HuH-7.5 (cell line): ENCODE measurements around the gene FANCM.

Experiments
- DNase-seq: peaks from one replicate; pipeline ENCODE4 v3.0.0; 2011; ENCODE audit warnings: low spot score

The FANCM gene, protein sequence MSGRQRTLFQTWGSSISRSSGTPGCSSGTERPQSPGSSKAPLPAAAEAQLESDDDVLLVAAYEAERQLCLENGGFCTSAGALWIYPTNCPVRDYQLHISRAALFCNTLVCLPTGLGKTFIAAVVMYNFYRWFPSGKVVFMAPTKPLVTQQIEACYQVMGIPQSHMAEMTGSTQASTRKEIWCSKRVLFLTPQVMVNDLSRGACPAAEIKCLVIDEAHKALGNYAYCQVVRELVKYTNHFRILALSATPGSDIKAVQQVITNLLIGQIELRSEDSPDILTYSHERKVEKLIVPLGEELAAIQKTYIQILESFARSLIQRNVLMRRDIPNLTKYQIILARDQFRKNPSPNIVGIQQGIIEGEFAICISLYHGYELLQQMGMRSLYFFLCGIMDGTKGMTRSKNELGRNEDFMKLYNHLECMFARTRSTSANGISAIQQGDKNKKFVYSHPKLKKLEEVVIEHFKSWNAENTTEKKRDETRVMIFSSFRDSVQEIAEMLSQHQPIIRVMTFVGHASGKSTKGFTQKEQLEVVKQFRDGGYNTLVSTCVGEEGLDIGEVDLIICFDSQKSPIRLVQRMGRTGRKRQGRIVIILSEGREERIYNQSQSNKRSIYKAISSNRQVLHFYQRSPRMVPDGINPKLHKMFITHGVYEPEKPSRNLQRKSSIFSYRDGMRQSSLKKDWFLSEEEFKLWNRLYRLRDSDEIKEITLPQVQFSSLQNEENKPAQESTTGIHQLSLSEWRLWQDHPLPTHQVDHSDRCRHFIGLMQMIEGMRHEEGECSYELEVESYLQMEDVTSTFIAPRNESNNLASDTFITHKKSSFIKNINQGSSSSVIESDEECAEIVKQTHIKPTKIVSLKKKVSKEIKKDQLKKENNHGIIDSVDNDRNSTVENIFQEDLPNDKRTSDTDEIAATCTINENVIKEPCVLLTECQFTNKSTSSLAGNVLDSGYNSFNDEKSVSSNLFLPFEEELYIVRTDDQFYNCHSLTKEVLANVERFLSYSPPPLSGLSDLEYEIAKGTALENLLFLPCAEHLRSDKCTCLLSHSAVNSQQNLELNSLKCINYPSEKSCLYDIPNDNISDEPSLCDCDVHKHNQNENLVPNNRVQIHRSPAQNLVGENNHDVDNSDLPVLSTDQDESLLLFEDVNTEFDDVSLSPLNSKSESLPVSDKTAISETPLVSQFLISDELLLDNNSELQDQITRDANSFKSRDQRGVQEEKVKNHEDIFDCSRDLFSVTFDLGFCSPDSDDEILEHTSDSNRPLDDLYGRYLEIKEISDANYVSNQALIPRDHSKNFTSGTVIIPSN (N-terminal part only)

DNA sequence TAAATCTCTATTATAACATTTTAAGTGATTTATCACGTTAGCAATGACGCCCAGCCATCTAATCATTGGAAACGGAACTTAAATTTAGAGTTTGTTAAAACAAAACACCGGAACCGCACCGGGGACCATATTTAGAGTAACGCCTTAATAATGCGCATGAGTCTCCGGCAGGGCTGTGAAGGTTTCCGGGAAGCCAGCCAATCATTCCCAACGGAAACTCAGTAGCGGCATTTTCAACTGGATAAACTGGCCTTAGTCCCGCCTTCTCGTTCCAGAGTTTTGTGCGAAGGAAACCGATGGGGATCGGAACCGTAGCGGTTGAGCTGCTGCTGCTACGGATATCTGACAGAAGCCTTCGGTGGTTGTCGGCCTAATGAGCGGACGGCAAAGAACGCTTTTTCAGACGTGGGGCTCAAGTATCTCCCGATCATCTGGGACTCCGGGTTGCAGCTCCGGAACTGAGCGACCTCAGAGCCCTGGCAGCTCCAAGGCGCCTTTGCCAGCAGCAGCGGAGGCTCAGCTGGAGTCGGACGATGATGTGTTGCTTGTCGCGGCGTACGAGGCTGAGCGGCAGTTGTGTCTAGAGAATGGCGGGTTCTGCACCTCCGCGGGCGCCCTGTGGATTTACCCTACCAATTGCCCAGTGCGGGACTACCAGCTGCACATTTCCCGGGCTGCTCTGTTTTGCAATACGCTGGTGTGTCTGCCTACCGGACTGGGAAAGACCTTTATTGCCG is at the start of gene FANCM:
TSS of gene FANCM (plus strand) at position 272 of the 737 bp plus-strand sequence. CDS start at position 374, 102 bp downstream.
- DNase-seq = peak; percentile 63

DNA sequence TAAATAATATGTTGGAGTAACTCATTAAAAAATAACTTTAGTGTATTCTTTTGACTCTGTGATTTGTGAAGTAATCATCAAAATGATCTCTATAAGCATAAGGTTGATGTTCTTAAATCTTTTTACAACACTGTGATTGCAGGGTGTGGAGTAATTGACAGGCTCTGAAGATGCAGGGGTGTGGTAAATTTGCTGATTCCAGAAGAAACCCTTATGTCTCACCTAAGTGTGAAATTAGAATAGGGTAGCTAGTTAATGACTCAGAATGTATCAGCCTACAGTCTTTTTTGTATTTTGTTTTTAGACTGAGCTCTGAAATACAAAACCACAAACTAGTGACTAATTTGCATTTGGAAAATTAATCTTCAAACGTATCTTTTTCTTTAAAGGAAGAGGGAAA is 45.9 kb upstream of the FANCM start:
- DNase-seq = no peak

DNA sequence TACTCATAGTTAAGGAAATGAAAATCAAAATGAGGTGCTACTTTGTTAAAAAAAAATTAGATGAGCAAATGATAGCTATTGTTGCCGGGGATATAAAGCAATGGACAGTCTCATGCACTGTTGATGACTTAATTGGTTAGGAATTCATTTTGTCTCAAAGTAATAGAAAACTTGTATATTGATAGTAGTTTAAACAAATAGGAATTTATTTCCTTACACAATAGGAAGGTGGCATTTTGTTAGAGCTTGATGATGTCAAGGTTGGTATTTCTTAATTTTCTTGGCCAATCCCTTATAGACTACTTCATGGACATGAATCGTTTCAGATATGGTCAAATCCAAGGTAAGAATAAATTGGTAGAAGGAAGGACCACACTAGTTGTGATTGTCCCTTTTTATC is 44.0 kb upstream of the FANCM start:
- DNase-seq = no peak

DNA sequence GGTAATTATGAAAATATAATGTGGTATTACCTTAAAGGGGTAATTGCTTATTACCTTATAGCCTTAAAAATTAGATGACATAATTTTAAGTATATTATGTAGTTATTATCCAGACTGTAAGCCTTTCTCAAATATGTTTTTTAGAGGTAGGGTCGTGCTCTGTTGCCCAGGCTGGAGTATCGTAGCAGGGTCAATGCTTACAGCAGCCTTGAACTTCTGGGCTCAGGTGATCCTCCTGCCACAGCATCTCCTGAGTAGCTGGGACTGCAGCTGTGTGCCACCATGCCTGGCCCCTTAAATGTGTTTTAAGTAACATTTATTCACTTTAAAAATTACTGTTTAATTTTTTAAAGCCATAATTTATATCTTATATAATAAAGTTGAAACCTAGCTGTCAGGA is 41.5 kb upstream of the FANCM start:
- no peak for DNase-seq

DNA sequence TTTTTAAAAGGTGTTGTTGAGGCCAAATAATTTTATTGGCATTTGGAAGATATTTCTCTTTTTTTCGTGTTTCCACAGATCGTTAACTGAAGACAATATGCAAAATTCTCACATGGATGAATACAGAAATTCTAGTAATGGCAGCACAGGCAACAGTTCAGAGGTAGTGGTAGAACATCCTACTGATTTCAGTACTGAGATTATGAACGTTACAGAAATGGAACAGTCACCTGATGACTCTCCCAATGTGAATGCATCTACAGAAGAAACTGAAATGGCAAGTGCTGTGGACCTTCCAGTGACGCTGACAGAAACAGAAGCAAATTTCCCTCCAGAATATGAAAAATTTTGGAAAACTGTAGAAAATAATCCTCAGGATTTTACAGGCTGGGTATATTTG is 40.6 kb upstream of the FANCM start:
- DNase-seq = no peak

DNA sequence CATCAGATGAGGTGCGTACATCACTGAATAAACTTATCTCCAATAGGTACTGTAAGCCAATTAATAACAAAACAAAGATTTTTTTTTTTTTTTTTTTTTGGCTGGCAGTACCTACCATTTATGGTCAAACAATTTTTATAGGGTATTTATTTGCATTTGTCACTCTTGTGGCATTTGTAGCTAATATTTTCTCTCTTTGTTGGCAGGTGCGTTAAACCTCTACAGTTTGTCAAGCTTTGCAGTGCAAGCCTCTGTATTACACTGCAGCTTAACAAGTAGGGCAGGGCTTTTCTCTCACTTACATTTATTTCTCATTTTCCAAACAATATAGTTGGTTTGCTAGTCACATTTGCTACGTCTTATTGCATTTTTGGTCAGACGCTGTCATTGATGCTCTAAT is 39.5 kb upstream of the FANCM start:
- DNase-seq = no peak

DNA sequence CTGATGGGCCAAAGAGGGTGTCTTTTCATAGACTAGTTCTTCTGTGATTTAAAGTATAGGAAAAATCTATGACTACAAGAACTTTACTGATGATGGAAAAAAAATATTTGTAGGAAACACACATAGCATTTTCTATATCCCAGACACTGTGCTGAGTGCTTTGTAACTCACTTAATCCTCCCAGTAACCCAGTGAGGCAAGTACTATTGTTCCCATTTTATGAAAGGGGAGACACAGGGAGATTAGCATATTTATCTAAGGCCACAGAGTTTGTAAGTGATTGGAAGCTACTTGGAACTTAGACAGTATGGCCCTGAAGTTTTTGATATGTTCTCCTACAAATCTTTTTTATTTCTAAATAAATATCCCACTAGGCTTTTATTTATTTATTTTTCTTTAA is 31.9 kb upstream of the FANCM start:
- no peak for DNase-seq

DNA sequence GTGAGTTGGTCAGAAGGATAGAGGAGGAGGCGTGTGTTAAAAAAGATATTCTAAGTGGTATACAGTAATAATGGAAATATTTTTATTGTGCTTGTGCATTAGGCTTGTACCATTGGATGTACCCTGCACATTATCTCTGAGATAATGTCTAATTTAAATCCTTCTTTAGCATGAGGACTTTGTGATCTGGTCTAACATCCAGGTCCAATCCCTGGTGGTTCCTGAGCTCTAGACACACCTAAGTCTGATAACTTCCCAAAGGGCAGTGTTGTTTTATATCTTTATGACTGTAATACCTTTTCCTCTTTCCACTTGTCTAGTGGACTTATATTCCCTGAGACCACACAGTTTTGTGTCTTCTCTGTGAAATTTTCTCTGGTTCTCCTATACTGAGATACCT is 31.2 kb upstream of the FANCM start:
- no peak for DNase-seq

DNA sequence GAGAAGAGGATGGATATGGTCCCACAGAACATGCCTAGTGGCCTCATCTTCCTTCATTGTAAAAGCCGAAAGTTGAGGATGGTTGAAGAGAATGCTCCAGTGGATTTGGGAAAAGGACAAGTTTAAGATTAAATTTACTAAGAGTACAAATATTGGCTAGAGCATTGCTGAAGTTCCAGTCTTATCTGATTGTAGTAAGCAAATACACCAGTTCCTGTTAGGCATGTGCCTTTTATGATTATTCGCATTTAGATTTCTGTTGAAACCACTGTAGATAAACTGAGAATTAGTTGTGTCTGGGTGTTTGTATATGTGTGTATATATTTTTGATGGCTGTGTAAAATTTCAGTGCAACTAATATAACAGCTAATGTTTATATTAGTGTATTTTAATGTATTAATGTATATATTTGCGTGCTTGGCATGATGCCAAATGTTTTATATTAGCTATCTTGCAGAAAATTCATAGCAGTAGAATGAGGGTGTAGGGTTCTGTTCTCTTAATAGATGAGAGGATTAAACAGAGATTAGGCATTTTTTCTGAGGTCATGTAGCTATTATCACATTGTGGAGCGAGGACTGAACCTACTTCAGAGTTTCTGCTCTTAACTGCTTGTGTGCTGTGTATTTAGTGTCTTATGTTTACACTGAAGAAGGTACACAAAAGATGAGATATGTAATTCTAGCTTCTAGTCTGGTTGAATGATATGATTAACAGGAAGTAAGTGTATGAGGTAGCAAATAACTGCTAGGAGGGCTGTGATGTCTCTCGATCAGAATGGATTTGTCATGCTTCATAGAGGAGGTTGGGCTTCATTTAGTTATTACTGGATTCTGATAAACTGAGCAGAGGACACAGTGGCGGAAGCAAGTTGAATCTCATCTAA is 22.6 kb upstream of the FANCM start:
- no peak for DNase-seq

DNA sequence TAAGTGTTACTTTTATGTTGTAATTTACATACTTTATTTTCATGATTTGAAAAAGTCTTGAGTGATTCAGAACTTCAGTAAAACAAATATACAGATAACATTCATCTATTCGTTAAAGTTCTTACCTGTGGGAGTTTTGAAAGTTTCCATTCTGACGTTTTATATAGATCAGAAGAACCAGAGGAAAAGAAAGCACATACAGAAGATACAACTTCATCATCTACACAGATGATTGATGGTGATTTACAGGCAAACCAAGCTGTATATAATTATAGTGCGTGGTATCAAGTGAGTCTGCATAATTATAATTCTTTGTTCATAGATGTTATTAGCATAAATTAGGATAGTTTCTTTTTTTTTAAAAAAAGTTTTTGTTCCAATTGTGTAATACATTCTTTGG is 21.4 kb upstream of the FANCM start:
- no peak for DNase-seq

DNA sequence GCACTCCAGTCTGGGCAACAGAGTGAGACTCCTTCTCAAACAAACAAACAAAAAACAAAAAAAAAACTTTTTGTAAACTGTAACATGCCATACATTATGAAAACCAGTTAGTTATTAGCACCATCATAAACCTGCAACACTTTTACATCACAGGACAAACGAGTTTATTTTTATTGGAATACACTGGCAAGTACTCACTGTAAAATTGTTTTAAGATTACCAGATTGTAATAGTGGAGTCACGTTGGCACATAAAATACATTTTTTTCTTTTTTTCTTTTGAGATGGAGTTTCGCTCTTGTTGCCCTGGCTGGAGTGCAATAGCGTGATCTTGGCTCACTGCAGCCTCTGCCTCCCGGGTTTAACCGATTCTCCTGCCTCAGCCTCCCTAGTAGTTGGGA is 17.1 kb upstream of the FANCM start:
- DNase-seq = no peak

DNA sequence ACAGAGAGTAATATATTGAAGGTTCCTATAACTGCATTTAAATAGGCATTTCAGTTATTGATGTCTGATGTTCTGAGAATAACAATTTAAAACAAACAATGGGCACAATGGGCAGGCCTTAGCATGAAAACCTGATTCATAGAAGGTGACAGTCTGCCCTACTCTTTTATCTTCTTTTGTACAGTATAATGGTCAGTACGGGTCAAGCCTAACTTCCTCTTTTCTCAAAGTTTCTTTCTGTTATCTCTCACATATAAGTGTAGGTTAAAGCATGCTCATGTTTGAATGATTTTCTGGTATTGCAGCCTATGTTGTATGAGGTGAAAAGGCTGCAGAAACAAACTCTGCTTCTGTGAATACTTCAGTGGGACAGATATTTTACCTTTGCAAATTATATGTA is 15.6 kb upstream of the FANCM start:
- DNase-seq = no peak

DNA sequence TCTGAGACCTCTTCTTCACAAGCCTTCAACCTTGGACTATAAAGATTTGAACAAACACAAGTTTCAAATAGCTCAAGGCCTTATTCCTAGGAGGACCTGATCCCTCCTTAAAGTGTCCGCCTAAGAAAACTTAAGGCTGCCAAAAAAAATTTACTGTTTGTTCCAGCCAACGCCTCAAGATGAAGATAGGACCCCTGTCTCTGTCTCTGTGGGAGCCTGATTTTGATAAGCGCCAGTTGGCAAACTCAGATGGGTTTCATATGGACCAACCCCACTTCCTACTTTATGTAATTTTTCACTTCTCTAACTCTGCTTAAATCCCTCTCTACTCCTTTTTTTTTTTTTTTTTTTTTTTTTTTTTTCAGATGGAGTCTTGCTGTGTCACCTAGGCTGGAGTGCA is 12.5 kb upstream of the FANCM start:
- DNase-seq = no peak

DNA sequence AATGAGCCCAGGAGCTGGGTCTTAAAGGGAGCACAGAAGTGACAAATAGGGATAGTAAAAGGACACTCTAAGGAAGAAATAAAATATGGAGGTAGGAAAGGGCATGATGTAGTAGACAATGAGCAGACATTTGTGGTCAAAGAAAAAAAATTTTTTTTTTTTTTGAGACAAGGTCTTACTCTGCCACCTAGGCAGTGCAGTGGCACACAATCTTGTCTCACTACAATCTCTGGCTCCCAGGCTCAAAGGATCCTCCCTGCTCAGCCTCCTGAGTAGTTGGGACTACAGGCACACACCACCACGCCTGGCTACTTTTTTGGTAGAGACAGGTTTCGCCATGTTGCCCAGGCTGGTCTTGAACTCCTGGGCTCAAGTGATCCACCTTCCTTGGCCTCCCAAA is 10.0 kb upstream of the FANCM start:
- DNase-seq = no peak

DNA sequence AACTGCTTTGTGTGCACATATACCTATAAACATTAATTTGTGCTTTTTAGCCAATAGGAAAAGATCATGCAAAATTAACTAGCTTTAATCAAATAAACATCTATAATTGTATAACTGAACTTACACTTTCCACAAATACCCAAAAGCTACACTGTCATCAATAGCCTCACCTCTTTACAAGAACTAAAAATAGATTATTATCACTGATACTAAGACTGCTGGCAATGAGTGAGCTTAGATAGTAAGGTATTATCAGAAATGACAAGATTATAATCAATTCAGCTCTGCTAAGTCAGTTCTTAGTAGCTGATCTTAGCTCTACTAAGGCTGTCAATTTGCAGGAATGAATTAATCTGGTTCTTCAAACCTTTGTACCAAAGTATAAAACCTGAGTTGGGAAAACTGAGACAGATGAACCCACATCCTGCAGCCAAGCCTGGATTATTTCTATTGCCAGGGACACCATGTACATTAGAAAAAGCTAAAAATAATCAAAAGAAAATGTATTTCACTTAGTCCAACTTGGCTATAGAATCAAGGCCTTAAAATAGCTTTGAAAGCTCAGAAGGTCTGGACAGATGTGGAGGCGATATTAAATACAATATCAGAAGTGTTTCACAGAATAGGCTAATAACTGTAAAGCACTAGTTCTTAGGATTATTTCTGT is 6.6 kb upstream of the FANCM start:
- no peak for DNase-seq

DNA sequence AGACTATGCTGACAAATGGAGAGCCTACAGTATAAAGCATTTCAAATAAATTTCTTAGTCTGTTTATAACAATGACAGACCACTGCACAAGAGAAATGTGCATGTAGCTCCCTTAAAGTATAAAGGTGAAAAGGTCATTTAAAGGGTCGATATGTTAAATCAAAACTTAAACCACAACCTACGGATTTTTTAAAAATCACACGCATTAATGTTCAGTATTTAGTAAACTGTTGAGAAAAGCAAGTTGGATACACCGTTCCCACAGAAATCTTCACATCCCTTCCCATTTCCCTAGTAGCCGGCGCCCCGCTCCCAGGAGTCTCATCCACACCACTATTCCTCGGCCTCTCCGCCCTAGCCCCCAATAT is 2.1 kb upstream of the FANCM start:
- no peak for DNase-seq

DNA sequence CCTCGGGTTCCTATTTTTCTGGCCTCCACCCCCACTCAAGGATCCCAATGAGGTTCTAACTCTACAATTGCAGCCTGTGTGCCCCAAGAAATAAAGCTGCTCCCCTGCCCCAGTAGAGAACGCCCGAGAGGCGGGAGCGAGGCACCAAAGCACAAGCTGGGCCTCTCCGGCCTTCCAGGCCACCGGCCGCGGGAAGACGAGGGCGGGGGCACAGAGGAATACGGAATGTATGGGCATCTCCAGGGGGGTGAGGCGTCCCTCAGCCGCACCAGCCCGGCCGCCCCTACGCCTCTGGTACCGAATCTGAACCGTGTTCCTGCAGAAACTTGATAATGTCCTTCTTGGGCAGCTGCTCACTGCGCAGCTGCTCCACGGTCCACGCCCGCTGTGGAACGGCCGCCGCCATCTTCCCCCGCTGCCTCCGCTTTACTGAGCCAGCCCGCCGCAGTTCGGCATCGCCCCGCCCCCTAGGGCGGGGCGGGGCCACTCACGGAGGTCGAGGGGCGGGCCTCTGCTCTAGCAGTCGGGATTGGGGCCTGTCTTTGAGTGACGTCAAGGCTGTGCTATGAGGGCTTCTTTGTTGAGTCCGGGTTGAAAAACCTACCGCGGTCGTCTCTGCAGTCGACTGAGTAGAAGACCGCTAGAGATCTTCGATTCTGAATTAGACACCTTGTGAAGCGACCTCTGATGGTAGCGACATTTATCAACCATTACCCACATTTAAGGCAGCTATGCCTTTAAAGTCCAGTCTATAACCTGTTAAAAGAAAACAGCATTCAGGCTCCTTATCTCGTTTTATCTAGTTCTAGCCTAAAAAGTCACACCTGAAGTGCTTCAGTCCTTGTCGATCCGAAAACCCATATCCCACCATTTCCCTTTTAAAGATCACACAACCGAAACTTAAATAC is 1.4 kb upstream of the FANCM start, which contains the start of gene FKBP3:
TSS of gene FKBP3 (minus strand) at position 431 of the 908 bp plus-strand sequence. CDS start at position 406, 25 bp downstream.
- DNase-seq = peak; percentile 81

DNA sequence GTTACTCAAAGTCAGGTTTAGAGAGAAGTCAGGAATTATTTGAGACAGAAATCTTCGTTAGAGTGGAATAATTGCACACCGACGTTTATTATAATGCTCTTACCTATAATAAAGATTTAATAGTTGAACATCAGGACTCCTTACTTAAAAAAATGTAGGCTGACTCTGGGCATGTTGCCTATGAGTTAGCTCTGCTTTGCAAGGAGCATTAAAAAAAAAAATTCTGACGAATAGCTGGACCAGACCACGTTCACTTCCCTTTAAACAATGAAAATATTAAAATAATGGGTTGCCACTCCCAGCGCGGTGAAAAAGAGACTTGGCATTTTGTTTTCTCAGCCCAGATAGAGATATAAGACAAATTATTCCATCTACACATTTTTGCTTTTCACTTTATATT is 574 bp upstream of the FANCM start:
- no peak for DNase-seq

DNA sequence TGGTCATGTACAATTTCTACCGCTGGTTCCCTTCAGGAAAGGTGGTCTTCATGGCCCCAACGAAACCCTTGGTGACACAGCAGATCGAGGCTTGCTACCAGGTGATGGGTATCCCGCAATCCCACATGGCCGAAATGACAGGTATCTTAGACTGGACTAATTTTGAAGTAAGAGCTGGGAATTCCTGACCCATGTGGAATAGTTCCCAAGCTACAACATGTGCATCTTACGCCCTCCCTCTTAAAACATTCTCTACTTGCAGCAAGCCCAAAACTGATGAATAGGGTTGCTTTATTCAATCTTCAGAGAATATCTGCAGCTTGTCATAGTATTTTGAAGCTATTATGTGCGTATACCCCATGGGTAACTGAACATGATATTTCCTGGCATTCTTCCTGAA is 669 bp downstream of the FANCM start:
- no peak for DNase-seq
